Lung microvascular endothelial cell (primary cell): Measurements from ENCODE around the gene FREM3. TPM values are rescaled to one million over a fixed set of nuclear protein-coding genes. Genes with fewer than 3 reads are reported as not detected.

Source experiments
- DNase-seq, 2 donors: peaks; one replicate each; pipeline versions ENCODE4 v3.0.0 to v3.0.0-alpha.2; 2010; ENCODE audit warnings: low read depth in 2 of 2
- total RNA-seq: library from RNA; depleted of rRNA; stranded (reverse); fragments of >200 nt; gene quantifications from 2 replicates; pipeline ENCODE4 v1.2.1, GENCODE V29; 2014

FREM3 gene
- total RNA-seq, 1 donor from 2014 or later: 0.60 TPM

DNA sequence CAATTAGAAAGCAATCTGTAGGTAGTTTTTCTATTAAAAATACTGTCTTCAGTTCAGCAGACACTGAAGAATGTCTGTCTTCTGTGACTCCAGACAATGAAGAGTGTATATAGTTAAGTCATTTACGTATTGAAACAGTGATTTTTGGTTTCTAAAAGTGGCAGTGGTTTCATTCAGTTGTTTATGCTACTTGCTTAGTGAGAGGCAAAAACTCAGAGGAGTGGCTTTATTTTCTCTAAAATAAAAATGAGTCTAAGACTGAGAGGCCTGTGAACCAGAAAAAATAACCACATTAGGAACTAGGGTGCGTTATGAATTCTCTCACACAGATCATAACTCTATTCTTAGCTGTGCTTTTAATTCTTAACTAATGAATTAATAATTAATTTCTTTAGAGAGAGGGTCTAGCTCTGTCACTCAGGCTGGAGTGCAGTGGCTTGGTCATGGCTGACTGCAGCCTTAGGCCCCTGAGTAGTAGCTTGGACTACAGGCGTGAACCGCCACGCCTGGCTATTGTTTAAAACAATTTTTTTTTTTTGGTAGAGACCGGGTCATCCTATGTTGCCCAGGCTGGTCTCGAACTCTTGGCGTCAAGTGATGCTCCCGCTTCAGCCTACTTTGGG is 31.4 kb downstream of the FREM3 start:
- no peak for DNase-seq

DNA sequence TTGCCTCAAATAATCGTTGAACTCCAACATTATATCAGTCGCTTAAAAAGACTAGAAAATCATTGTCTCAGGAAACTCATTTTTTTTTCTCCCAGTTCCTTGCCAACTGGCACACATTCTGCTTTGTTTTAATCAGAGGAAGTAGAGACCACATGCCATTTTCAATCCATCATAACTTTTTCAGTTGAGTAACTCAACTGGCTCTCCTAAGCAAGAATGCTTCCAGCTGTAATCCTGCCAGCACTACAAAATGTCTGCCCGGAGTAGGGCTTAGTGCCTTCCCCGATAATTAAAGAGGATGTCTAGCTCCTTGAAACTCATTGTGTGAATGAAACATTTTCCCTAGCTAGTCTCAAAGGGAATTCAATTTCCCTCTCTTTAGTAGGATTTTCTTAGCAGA is 33.0 kb downstream of the FREM3 start:
- peak; percentile 83 to 93 for DNase-seq

DNA sequence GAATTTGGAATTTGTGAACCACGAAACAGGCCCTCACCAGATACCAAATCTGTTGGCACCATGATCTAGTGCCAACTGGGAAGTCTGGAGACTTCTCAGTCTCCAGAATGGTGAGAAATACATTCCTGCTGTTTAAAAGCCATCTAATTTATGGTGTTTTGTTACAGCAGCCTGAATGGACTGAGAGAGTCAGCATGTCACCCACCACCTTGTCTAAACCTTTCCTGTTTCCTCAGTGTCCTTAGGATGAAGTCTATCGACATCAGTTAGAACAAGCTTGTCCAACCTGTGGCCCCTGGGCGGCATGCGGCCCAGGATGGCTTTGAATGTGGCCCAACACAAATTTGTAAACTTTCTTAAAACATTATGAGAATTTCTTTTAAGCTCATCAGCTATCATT is 42.1 kb downstream of the FREM3 start:
- peak in 1 of 2 donors; percentile 69 for DNase-seq

DNA sequence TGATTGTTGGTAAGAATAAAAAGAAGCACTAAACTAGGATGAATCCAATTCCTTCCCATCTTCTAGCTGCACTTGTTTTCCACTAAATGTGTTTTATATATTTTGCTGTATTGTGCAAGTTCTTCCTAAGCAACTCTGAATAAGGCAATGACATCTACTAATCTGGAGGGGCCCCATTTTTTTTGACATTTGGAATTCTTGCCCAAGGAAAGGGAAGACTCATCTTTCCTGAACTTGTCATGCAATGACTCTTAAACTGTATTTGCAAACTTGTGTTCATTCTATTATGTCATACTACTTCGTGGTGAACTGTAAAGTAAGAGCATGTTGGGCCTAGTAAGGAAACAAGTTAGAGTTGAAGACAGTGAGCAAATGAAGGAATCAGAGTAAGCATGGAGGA is 45.9 kb downstream of the FREM3 start:
- no peak for DNase-seq

DNA sequence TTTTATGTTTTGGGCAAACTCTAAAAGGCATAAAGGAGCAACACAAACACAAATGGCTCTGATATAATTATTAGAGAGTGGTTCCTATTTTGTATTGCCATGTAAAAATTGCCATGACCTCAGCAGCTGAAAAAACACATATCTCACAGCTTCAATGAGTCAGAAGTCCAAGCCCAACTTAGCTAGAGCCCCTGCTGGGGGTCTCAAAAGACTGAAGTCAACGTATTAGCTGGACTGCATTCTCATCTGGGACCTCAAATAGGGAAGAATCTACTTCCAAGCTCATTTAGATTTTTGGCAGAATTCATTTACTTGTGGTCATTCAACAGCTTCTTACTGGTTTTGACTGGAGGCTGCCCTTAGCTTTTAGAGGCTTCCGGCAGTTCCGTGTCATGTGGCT is 47.4 kb downstream of the FREM3 start:
- peak in 1 of 2 donors; percentile 27 for DNase-seq

DNA sequence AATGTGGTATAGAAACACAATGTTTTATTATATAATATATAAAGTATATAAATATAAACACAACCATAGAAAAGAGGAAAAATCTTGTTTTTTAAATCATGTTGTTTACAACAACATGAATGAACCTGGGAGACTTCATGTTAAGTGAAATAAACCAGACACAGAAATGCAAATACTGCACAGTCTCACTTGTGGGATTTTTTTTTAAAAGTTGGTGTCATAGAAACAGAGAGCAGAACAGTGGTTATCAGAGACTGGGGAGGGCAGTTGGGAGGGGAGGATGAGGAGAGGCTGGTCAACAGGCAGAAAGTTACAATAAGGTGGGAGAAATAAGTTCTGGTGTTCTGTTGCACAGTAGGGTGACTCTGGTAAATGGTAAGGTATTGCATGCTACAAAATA is 57.1 kb downstream of the FREM3 start:
- no peak for DNase-seq

DNA sequence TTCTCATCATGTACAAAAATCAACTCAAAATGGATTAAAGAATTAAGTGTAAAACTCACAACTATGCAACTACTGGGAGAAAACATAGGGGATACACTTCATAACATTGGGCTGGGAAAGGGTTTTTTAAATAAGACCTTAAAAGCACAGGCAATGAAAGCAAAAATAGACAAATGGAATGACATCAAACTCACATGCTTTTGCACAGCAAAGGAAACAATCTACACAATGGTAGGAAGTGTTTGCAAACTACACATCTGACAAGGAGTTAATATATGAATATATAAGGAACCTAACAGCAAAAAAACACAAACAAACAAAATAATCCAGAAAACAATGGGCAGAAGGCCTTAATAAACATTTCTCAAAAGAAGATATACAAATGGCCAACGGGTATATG is 57.9 kb downstream of the FREM3 start:
- peak; percentile 17 to 26 for DNase-seq

DNA sequence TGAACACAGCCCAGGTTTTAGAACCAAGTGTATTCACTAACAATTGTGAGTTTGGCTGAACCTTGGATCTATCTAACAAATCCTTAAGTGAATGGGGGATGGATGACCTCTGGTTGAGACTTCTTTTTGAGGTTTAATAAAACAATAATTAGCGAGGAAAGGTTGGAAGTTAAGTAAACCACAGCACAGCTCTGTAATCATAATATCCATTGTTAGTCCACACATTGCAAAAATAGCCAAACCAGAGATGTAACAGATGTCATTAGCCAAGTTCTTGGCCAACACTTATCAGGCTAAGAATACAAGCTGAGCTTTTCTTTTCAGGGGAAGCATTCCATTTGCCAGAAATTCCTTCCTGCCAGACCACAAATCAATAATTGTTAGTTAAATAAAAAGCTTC is 59.1 kb downstream of the FREM3 start:
- DNase-seq: peak in 1 of 2 donors; percentile 7

DNA sequence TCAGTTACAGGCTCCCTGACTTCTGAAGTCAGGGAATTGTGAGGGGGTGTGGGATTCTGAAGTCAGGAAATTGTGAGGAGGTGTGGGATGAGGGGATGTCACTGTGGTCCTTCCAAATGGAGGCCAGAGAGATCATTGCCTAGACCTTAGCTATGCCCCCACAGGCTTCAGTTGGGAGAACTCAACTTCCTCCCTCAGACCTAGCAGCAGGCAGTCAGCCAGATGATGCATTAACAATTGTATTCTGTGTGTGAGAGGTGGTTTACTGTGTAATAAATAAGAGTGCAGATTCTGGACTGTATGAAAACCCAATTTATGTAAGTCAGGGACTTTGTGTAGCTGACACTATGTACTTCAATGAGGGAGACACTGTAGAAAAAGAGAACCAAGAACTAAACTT is 65.7 kb downstream of the FREM3 start:
- peak in 1 of 2 donors; percentile 17 for DNase-seq

DNA sequence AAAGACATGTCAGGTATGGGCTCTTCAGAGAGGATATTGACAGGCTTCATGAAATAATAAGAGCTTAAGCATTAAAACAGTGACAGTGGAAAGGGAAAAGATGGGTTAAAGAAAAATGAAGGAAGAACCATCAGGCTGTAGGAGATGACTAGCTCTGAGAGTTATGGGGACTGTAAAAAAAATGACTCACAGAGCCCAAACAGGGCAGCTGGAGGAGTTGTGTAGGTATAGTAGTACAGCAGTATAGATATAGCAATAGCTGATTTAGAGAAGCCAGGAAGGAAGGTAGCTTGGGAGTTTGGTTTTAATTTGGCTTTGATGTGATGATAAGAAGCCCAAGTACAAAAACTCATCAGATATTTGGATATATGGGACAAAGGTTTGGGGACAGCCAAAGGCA is 66.6 kb downstream of the FREM3 start:
- DNase-seq: no peak

DNA sequence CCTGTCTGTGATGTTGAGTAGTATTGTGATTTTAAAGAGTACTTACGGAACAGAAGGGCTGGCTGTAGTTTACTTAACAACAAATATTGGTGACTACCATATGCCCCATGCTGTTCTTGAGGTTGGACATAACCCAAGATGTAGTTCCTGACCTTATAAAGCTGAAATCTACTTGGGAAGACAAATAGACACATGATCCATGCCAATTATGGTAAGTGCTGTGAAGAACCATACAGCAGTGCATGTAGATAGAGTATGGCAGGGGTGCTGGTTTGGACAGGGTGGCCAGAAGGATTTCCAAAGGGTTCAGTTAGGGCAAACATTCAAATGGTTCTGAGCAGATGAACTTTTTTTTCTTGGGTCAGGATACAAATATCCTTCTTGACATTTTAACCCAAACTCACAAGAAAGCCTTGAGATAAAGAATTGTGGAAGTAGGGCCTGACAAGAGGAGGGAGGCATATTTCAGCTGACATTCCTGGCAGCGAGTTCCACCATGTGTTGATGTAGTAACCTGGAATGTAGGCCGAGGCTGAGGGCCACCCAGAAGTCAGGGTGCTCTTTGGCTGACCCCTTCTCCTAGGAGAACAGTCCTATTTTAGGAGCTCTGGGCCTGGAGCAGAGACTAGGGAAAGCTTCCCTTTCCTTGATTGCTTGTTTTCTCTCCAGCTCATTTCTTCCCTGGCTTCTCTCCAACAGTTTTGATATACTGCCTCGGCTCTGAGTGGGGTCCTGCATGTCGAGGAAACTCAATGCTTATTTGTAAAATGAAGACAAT is 74.2 kb downstream of the FREM3 start:
- peak in 1 of 2 donors; percentile 6 for DNase-seq

DNA sequence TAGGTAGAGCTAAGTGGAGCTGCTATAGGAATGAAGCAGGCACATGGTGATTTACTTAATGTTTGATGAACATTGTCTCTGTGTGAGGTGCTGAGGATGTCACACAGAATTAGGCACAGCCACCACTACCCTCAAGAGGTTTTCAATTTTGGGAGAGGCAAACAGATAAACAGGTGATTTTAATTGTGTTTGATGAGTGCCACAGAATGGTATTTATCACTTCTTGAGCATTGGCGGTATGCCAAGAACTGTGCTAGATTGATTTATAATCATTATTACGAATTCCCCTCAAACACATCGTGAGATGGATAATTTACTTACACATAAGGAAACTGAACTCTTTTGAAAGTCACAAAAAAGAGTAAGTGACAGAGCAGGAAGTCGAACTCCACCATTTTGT is 74.8 kb downstream of the FREM3 start:
- no peak for DNase-seq

DNA sequence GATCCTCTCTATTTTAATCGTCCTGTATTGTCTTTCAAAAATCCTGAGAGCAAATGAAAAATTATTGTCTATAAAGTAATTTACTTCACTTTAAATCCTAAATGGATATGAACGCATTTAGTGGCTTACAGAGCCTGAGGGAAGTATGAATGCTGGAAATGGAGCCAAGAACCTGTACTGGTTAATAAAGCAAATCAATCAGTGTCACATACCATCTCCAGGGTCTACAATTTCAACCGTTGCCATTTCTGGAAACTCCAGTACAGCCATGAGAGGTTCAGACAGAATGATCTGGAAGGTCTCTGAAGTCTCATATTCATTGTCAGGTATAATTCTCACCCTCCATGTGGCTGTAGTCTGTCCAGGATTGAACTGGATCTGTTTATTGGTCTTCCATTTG is 76.6 kb downstream of the FREM3 start:
- no peak for DNase-seq

DNA sequence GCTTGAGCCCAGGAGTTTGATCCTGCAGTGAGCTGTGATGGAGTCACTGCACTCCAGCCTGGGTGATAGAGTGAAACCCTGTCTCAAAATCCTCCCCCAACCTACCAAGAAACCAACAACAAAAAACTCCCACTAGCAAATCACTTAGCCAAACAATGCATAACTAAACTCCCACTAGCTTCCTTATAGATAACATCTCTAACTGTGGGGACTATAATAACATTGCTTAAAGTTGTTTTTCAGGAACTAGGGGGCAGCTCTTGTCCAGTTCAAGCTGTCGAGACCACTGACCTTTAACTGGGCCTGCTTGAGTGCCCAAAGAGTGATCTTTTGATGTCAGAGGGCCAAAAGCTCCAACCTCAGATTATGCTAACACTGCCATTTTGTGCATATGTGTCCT is 81.7 kb downstream of the FREM3 start:
- DNase-seq: no peak

DNA sequence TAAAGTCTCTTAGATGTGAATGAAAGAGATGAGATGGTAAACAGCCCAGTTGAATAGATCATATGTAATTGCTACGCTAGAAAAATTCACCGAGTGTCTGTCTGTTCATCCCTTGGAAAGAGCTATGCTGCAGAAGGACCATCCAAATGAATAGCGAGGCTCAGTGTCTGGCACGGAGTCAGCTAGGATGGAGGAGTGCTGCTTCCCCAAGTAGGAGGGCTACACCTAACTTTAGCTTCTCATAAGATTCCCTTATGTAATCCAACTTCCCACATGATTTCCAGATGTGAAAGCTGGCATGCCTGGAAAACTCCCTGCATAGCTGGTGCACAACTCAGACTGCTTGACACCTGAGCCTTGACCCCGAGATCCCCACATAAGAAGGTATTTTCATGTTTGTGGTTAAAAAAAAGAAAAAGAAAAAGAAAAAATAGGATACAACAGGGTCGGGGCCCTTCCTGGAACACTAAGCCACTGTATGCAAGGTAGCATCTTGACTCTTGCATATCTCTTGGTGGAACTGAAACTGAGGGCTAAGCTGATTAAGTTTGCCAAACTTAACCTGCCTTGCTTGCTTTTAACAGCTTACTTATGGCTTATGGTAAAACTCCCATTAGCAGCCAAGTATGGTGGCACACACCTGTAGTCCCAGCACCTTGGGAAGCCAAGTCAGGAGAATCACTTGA is 82.3 kb downstream of the FREM3 start:
- DNase-seq: no peak

DNA sequence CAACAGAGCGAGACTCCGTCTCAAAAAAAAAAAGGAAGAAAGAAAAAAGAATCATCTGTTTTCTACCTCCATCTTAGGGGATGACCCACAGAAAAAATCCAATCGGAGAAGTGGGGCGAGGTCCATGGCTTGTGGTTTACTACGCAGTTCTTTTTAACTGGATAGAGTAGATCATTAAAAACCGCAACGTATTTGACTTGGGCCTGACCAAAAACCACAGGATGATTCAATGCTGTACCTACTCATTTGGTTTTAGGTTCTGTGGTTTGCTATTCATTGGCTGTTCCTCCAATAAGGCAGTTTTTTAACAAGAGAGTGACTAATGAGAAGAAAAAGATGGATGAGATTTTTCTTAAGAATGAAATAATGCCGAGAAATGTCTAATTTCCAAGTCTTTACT is 83.7 kb downstream of the FREM3 start:
- DNase-seq: no peak

DNA sequence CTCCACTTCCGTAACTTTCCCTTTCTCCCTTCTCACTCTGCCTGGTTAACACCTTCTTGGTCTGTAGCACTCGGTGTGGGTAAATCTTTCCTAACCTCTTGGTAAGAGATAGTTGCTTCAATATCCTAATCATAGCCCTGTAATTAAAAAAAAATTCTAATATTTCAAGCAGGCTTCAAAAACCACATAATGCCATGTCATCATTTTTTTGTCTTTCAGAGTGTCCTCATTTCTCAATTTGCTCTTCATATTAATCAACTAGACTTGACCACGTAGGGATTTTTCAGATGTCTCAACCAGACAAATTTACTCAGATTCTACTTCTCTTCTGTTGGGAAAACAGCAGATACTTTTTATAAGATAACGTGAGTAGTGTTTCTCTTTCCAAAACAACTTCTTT is 91.0 kb downstream of the FREM3 start:
- no peak for DNase-seq

DNA sequence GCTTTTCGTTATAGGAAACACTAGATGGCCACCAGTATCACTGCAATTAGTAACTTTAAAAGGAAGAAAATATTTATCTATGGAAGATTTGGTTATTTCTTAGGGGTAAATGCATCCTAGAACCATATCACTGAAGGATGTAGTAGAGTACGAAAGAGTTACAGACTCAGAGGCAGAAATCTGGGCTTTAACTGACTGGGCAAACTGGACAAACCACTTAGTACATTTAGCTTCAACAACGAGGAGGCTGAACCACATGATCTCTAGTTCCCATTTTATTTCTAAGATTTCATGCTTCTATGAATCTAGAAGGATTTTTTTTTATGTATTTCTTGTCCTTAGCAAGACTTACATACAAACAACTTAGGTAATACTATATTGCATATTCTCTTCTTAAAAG is 94.0 kb downstream of the FREM3 start:
- no peak for DNase-seq

DNA sequence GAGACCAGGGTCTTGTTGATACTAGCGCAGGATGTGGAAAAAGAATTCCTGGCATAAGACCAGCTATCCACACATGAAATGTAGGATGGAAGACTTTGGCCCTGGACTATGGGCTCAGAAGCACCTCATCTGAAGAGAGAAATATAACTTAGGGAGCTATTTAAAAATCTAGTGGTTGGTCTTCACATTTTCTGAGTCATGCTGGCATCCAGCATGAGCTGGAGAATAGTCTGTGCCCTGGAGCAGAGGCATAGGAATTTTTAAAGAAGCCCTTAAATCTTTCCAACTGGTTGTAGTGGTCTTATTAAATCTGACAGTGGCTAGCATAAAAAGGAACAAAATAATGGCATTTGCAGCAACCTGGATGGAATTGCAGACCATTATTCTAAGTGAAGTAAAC is 100.6 kb downstream of the FREM3 start:
- peak in 1 of 2 donors; percentile 35 for DNase-seq

DNA sequence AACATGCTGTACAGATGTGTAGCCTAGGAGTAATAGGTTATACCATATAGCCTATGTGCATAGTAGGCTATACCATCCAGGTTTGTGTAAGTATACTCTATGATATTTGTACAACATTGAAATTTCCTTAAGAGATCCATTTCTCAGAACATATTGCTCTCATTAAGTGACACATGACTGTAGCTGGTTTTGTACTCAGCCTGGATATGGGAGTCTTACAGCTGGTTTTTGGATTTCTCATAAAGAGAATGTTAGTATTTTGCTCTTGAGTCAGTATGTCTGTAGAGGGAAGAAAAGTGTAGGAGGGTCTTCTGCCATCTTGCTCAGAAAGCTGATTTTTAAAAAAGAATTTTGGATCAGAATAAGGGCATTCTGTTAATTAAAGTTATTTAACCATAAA is 101.7 kb downstream of the FREM3 start:
- DNase-seq: no peak

DNA sequence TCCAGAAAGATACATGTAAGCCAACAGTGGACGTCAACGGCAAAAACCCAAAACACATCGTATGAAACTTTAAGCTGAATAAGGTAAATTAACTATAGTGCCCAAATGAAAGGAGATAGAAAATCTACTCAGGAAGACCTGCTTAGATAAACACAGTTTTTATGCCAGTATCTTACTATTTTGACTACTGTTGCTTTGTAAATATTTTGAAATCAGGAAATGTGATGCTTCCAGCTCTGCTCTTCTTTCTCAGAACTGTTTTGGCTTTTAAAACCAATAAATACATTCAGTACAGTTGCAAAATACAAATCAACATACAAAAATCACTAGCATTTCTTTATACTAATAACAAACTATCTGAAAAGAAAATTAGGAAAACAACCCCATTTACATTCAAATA is 103.2 kb downstream of the FREM3 start:
- peak in 1 of 2 donors; percentile 58 for DNase-seq

DNA sequence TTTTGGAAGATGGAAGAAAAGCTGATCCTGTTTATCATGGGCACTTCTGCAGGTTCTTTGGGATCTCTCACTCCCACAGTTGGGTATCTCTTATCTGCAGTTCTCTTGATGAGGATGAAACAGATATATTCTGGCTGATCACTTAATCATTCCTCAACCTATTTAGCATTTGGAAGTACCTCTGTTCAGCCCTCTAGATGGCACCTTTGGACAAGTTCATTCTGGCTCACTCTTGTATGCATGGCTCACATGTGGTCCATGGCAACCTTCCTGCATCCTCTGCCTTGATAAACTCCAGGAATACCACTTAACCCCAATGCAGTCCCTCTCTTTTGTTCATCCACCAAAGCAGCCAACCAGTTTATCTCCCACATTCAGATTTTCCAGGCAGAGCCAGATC is 112.8 kb downstream of the FREM3 start:
- DNase-seq: peak; percentile 13 to 78

DNA sequence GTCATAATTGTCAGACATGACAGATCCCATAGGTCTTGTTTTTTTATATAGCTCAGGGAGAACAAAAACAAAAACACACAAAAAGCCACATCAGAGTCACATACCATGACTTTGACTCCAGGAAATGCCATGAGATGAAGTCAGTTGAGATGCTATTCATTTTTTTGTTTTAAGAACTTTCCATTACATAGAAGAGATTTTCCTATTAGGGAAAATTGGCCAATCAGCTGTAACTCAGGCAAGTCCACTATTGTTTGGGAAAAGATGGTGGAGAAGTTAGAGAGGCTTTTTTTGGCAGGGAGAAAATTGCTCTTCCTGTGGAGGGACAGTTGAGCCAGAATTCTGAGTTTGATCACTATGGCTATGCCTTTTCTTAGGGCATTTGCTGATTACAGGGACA is 114.4 kb downstream of the FREM3 start:
- DNase-seq: peak; percentile 78 to 96
